WTC11 (cell line): ENCODE data around the gene EXD3. TPM values are rescaled to one million over a fixed set of nuclear protein-coding genes. Genes with fewer than 3 reads are reported as not detected.

ENCODE experiments used
- ATAC-seq: fragments of 200-7000 bp; cut with Tn5 transposase; 2 replicates; pipeline ENCODE4 v1.10.0; 2021; ENCODE audit warnings: mild to moderate bottlenecking, moderate library complexity
- CTCF ChIA-PET: fragments of 300-600 bp; sonication (Branson Sonifier 250); formaldehyde crosslinking; loops from one replicate; lab custom pipeline; 2021; ENCODE audit warnings: antibody characterized with exemption; lab: Charles Lee
- POLR2A ChIA-PET: fragments of 350-600 bp; sonication (Branson Sonifier 250); formaldehyde crosslinking; loops from one replicate; lab custom pipeline; 2021; ENCODE audit warnings: antibody characterized with exemption; lab: Charles Lee
- DNase-seq: peaks from one replicate; pipeline ENCODE4 v3.0.0; 2021; ENCODE audit warnings: low spot score
- H3K27ac Mint-ChIP-seq: 2 replicates; pipeline ENCODE4 v1.8.0; 2021; ENCODE audit warnings: mixed read lengths
- H3K27me3 Mint-ChIP-seq: 2 replicates; pipeline ENCODE4 v1.8.0; 2021; ENCODE audit warnings: low read depth, mild to moderate bottlenecking, moderate library complexity, mixed read lengths
- H3K36me3 Mint-ChIP-seq: 2 replicates; pipeline ENCODE4 v1.8.0; 2021; ENCODE audit warnings: mixed read lengths
- H3K4me1 Mint-ChIP-seq: 2 replicates; pipeline ENCODE4 v1.8.0; 2022; ENCODE audit warnings: mixed read lengths
- H3K4me3 Mint-ChIP-seq: 2 replicates; pipeline ENCODE4 v1.8.0; 2021; ENCODE audit warnings: mild to moderate bottlenecking, moderate library complexity, mixed read lengths
- H3K9me3 Mint-ChIP-seq: 2 replicates; pipeline ENCODE4 v1.8.0; 2021; ENCODE audit warnings: mixed read lengths
- ATF2 ChIP-seq: sonication (generic); formaldehyde crosslinking; IDR thresholded peaks from 2 replicates; pipeline ENCODE4 v1.8.1; 2022; ENCODE audit warnings: low read depth, missing genetic modification reagents, borderline replicate concordance
- GRHL2 ChIP-seq: fragments of 250-450 bp; sonication (Bioruptor Pico); IDR thresholded peaks from 2 replicates; pipeline ENCODE4 v1.8.0; 2022; ENCODE audit warnings: mild to moderate bottlenecking, moderate library complexity; ENCODE audit not compliant: insufficient replicate concordance, severe bottlenecking
- MXD4 ChIP-seq: fragments of 250-450 bp; sonication (Bioruptor Pico); IDR thresholded peaks from 2 replicates; pipeline ENCODE4 v1.8.0; 2021; ENCODE audit warnings: mild to moderate bottlenecking, moderate library complexity, borderline replicate concordance
- SMAD3 ChIP-seq: sonication (generic); formaldehyde crosslinking; IDR thresholded peaks from 2 replicates; pipeline ENCODE4 v1.8.0; 2022; ENCODE audit warnings: missing genetic modification reagents, mild to moderate bottlenecking, borderline replicate concordance
- SP1 ChIP-seq: sonication (generic); formaldehyde crosslinking; conservative IDR thresholded peaks from 2 replicates; pipeline ENCODE4 v1.8.1; 2022; ENCODE audit warnings: missing genetic modification reagents
- TP53 ChIP-seq: sonication (generic); formaldehyde crosslinking; IDR thresholded peaks from 2 replicates; pipeline ENCODE4 v1.8.1; 2023; ENCODE audit warnings: mild to moderate bottlenecking, missing genetic modification reagents
- ZMAT4 ChIP-seq: fragments of 250-450 bp; sonication (Bioruptor Pico); IDR thresholded peaks from 2 replicates; pipeline ENCODE4 v1.9.0; 2021; ENCODE audit warnings: mild to moderate bottlenecking
- ZNF232 ChIP-seq: sonication (generic); formaldehyde crosslinking; IDR thresholded peaks from 2 replicates; pipeline ENCODE4 v1.8.0; 2022; ENCODE audit warnings: mild to moderate bottlenecking, missing genetic modification reagents
- ZNF263 ChIP-seq: sonication (generic); formaldehyde crosslinking; IDR thresholded peaks from 2 replicates; pipeline ENCODE4 v1.8.1; 2022; ENCODE audit warnings: low read depth, mild to moderate bottlenecking, moderate library complexity, missing genetic modification reagents
- ZNF416 ChIP-seq: fragments of 250-450 bp; sonication (Bioruptor Pico); IDR thresholded peaks from 2 replicates; pipeline ENCODE4 v1.9.0; 2021; ENCODE audit warnings: mild to moderate bottlenecking, inconsistent platforms
- total RNA-seq: library from RNA; stranded (reverse); gene quantifications from 3 replicates; pipeline ENCODE4 v1.2.3, GENCODE V29; 2021
- TF ChIP-seq, protein P1 (sequence below): fragments of 200-600 bp; IDR thresholded peaks from 2 replicates; pipeline ENCODE4 v1.8.0; 2022; ENCODE audit warnings: antibody characterized with exemption
- TF ChIP-seq, protein P2 (sequence below): fragments of 250-450 bp; sonication (Bioruptor Pico); conservative IDR thresholded peaks from 2 replicates; pipeline ENCODE4 v1.9.0; 2021; ENCODE audit warnings: mild to moderate bottlenecking
- TF ChIP-seq, protein P3 (sequence below): sonication (generic); formaldehyde crosslinking; IDR thresholded peaks from 2 replicates; pipeline ENCODE4 v1.8.0; 2023; ENCODE audit warnings: missing genetic modification reagents
- TF ChIP-seq, protein P4 (sequence below): sonication (generic); formaldehyde crosslinking; conservative IDR thresholded peaks from 2 replicates; pipeline ENCODE4 v1.8.1; 2023; ENCODE audit warnings: mild to moderate bottlenecking, low read depth, missing genetic modification reagents, moderate library complexity
- TF ChIP-seq, protein P5 (sequence below): sonication (generic); formaldehyde crosslinking; IDR thresholded peaks from 2 replicates; pipeline ENCODE4 v1.8.0; 2023; ENCODE audit warnings: missing genetic modification reagents, mild to moderate bottlenecking, borderline replicate concordance
- TF ChIP-seq, protein P6 (sequence below): sonication (generic); formaldehyde crosslinking; conservative IDR thresholded peaks from 2 replicates; pipeline ENCODE4 v1.8.1; 2022; ENCODE audit warnings: mild to moderate bottlenecking, missing genetic modification reagents
- TF ChIP-seq, protein P7 (sequence below): sonication (generic); formaldehyde crosslinking; IDR thresholded peaks from 2 replicates; pipeline ENCODE4 v1.8.1; 2023; ENCODE audit warnings: mild to moderate bottlenecking, missing genetic modification reagents, moderate library complexity

Gene EXD3
- total RNA-seq, 1 experiment from 2014 or later, result 21.2 TPM

- TF ChIP-seq, protein P1, sequence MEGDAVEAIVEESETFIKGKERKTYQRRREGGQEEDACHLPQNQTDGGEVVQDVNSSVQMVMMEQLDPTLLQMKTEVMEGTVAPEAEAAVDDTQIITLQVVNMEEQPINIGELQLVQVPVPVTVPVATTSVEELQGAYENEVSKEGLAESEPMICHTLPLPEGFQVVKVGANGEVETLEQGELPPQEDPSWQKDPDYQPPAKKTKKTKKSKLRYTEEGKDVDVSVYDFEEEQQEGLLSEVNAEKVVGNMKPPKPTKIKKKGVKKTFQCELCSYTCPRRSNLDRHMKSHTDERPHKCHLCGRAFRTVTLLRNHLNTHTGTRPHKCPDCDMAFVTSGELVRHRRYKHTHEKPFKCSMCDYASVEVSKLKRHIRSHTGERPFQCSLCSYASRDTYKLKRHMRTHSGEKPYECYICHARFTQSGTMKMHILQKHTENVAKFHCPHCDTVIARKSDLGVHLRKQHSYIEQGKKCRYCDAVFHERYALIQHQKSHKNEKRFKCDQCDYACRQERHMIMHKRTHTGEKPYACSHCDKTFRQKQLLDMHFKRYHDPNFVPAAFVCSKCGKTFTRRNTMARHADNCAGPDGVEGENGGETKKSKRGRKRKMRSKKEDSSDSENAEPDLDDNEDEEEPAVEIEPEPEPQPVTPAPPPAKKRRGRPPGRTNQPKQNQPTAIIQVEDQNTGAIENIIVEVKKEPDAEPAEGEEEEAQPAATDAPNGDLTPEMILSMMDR, result no peak
- no peak for TF ChIP-seq ZNF416 (CRISPR knock-in tag)
- TF ChIP-seq ZMAT4, result no peak
- TF ChIP-seq, protein P2, sequence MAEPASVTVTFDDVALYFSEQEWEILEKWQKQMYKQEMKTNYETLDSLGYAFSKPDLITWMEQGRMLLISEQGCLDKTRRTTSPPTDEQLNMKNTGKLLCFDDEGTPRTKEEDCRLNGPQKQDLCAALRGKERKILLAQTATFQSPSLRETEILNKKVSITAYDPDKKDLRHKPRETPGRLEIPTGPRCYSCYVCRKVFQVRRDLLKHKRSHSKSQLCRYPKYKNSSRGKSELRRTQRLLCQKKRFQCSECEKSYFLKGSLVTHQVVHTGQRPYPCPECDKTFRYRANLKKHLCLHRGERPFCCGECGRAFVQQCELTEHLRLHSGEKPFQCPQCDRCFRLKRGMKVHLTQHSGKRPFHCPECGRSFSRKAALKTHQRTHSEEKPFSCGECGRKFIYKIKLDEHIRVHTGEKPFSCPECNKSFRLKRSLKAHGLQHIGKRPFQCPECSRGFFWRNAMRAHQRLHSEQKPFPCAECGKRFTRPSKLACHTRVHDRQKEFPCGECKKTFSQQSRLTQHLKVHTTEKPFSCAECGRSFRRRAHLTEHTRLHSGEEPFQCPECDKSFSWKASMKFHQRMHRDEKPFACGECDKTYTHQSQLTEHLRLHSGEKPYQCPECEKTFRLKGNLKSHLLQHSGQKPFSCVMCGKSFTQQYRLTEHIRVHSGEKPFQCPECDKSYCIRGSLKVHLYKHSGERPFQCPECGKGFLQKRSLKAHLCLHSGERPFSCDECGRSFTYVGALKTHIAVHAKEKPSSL, result no peak
- TF ChIP-seq ZNF232 (CRISPR knock-in tag), result no peak
- TF ChIP-seq GRHL2 (CRISPR knock-in tag), result no peak
- TF ChIP-seq, protein P3, sequence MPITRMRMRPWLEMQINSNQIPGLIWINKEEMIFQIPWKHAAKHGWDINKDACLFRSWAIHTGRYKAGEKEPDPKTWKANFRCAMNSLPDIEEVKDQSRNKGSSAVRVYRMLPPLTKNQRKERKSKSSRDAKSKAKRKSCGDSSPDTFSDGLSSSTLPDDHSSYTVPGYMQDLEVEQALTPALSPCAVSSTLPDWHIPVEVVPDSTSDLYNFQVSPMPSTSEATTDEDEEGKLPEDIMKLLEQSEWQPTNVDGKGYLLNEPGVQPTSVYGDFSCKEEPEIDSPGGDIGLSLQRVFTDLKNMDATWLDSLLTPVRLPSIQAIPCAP (CRISPR knock-in tag), result no peak
- TF ChIP-seq MXD4 (CRISPR knock-in tag), result no peak
- TF ChIP-seq, protein P4, sequence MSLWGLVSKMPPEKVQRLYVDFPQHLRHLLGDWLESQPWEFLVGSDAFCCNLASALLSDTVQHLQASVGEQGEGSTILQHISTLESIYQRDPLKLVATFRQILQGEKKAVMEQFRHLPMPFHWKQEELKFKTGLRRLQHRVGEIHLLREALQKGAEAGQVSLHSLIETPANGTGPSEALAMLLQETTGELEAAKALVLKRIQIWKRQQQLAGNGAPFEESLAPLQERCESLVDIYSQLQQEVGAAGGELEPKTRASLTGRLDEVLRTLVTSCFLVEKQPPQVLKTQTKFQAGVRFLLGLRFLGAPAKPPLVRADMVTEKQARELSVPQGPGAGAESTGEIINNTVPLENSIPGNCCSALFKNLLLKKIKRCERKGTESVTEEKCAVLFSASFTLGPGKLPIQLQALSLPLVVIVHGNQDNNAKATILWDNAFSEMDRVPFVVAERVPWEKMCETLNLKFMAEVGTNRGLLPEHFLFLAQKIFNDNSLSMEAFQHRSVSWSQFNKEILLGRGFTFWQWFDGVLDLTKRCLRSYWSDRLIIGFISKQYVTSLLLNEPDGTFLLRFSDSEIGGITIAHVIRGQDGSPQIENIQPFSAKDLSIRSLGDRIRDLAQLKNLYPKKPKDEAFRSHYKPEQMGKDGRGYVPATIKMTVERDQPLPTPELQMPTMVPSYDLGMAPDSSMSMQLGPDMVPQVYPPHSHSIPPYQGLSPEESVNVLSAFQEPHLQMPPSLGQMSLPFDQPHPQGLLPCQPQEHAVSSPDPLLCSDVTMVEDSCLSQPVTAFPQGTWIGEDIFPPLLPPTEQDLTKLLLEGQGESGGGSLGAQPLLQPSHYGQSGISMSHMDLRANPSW (CRISPR knock-in tag), result no peak
- TF ChIP-seq TP53 (CRISPR knock-in tag), result no peak
- TF ChIP-seq SP1, result no peak
- TF ChIP-seq ATF2, result no peak
- TF ChIP-seq, protein P5, sequence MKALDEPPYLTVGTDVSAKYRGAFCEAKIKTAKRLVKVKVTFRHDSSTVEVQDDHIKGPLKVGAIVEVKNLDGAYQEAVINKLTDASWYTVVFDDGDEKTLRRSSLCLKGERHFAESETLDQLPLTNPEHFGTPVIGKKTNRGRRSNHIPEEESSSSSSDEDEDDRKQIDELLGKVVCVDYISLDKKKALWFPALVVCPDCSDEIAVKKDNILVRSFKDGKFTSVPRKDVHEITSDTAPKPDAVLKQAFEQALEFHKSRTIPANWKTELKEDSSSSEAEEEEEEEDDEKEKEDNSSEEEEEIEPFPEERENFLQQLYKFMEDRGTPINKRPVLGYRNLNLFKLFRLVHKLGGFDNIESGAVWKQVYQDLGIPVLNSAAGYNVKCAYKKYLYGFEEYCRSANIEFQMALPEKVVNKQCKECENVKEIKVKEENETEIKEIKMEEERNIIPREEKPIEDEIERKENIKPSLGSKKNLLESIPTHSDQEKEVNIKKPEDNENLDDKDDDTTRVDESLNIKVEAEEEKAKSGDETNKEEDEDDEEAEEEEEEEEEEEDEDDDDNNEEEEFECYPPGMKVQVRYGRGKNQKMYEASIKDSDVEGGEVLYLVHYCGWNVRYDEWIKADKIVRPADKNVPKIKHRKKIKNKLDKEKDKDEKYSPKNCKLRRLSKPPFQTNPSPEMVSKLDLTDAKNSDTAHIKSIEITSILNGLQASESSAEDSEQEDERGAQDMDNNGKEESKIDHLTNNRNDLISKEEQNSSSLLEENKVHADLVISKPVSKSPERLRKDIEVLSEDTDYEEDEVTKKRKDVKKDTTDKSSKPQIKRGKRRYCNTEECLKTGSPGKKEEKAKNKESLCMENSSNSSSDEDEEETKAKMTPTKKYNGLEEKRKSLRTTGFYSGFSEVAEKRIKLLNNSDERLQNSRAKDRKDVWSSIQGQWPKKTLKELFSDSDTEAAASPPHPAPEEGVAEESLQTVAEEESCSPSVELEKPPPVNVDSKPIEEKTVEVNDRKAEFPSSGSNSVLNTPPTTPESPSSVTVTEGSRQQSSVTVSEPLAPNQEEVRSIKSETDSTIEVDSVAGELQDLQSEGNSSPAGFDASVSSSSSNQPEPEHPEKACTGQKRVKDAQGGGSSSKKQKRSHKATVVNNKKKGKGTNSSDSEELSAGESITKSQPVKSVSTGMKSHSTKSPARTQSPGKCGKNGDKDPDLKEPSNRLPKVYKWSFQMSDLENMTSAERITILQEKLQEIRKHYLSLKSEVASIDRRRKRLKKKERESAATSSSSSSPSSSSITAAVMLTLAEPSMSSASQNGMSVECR (CRISPR knock-in tag), result no peak
- TF ChIP-seq, protein P6, sequence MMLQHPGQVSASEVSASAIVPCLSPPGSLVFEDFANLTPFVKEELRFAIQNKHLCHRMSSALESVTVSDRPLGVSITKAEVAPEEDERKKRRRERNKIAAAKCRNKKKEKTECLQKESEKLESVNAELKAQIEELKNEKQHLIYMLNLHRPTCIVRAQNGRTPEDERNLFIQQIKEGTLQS (CRISPR knock-in tag), result no peak
- TF ChIP-seq, protein P7, sequence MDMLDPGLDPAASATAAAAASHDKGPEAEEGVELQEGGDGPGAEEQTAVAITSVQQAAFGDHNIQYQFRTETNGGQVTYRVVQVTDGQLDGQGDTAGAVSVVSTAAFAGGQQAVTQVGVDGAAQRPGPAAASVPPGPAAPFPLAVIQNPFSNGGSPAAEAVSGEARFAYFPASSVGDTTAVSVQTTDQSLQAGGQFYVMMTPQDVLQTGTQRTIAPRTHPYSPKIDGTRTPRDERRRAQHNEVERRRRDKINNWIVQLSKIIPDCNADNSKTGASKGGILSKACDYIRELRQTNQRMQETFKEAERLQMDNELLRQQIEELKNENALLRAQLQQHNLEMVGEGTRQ (CRISPR knock-in tag), result no peak
- no peak for TF ChIP-seq ZNF263 (CRISPR knock-in tag)
- no peak for TF ChIP-seq SMAD3 (CRISPR knock-in tag)
- DNase-seq (no peak), ATAC-seq (no peak)
- Mint-ChIP-seq H3K4me1 (peaks cover 5% of the 10 kb centered on the region; the same call in 1 of the 2 replicates), H3K9me3 (no peaks in the 10 kb centered on the region), H3K4me3 (no peak overlapping the region), H3K27ac (no peak overlapping the region), H3K36me3 (no peaks in the 10 kb centered on the region), H3K27me3 (no peaks in the 10 kb centered on the region)
- POLR2A ChIA-PET, result no interaction called here
- CTCF ChIA-PET, result interaction anchor here (0.9 to 2.9 kb wide), 3 partner anchors 11 to 110 kb away, joined by 3 to 15 read pairs (median 3); partner anchors contain the start of genes EXD3, NOXA1 and NRARP
These were observed 109.5 kb downstream of the EXD3 start for GRCh38 chr9:137313326-137313936.
